DND-41 (cell line): Measurements from ENCODE around the gene CEP126.

Source experiments
- EZH2 ChIP-seq: IDR thresholded peaks from 3 replicates; pipeline ENCODE4 v1.6.1; 2012; ENCODE audit warnings: borderline replicate concordance, low read depth, mild to moderate bottlenecking, moderate library complexity, low read length, inconsistent platforms; ENCODE audit not compliant: severe bottlenecking
- TF ChIP-seq, protein P1 (sequence below): IDR thresholded peaks from 2 replicates; pipeline ENCODE4 v1.5.1; 2012; ENCODE audit warnings: borderline replicate concordance, low read length, moderate library complexity, mild to moderate bottlenecking; ENCODE audit not compliant: poor library complexity, severe bottlenecking; ENCODE audit errors: extremely low read depth

DNA sequence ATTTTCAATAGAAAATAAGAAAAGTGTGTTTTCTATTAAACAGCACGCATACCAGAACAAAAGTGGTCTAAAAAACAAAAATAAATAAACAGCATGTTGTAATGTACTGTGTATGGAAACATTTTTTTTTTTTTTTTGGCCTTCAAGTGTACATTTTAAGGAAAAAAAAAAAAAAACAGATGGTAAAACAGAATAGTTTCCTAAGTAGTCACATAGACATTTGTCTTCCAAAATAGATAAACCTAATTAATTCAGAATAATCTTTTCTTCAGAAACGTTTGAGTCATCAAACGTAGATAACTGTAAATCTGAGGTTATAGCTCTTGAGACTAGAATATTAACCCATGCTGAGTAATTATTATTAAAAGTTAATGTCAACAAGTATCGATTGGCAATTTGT, 132.0 kb downstream of the CEP126 start:
- no peak for TF ChIP-seq EZH2
- TF ChIP-seq, protein P1, sequence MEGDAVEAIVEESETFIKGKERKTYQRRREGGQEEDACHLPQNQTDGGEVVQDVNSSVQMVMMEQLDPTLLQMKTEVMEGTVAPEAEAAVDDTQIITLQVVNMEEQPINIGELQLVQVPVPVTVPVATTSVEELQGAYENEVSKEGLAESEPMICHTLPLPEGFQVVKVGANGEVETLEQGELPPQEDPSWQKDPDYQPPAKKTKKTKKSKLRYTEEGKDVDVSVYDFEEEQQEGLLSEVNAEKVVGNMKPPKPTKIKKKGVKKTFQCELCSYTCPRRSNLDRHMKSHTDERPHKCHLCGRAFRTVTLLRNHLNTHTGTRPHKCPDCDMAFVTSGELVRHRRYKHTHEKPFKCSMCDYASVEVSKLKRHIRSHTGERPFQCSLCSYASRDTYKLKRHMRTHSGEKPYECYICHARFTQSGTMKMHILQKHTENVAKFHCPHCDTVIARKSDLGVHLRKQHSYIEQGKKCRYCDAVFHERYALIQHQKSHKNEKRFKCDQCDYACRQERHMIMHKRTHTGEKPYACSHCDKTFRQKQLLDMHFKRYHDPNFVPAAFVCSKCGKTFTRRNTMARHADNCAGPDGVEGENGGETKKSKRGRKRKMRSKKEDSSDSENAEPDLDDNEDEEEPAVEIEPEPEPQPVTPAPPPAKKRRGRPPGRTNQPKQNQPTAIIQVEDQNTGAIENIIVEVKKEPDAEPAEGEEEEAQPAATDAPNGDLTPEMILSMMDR = no peak
